ENCODE data around the gene CYSLTR2.

GRCh38 chr13:48728226-48728625 lies 74.5 kb downstream of the CYSLTR2 start:
- TF ChIP-seq, protein P1, sequence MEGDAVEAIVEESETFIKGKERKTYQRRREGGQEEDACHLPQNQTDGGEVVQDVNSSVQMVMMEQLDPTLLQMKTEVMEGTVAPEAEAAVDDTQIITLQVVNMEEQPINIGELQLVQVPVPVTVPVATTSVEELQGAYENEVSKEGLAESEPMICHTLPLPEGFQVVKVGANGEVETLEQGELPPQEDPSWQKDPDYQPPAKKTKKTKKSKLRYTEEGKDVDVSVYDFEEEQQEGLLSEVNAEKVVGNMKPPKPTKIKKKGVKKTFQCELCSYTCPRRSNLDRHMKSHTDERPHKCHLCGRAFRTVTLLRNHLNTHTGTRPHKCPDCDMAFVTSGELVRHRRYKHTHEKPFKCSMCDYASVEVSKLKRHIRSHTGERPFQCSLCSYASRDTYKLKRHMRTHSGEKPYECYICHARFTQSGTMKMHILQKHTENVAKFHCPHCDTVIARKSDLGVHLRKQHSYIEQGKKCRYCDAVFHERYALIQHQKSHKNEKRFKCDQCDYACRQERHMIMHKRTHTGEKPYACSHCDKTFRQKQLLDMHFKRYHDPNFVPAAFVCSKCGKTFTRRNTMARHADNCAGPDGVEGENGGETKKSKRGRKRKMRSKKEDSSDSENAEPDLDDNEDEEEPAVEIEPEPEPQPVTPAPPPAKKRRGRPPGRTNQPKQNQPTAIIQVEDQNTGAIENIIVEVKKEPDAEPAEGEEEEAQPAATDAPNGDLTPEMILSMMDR (IDR thresholded peaks at IDR 0.05; ENCODE audit: low read length): no peak
- no peak for TF ChIP-seq EZH2 (IDR thresholded peaks at IDR 0.05; ENCODE audit: borderline replicate concordance, low read length)
